Measurements from ENCODE around the gene TM2D3.

DNA sequence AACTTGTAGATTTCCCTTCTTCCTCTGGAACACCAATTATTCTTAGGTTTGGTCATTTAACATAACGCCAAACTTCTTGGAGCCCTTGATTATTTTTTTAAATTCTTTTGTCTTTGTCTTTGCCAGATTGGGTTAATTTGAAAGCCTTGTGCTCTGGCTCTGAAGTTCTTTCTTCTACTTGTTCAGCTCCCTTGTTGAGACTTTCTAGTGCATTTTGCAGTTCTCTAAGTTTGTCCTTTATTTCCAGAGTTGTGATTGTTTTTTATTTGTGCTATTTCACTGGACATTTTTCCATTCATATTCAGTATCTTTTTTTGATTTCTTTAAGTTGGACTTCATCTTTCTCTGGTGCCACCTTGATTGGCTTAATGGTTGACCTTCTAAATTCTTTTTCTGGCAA, 55.5 kb downstream of the TM2D3 start:
- TF ChIP-seq POLR2AphosphoS5 (IDR thresholded peaks at IDR 0.05), result no peak
- TF ChIP-seq, protein P1, sequence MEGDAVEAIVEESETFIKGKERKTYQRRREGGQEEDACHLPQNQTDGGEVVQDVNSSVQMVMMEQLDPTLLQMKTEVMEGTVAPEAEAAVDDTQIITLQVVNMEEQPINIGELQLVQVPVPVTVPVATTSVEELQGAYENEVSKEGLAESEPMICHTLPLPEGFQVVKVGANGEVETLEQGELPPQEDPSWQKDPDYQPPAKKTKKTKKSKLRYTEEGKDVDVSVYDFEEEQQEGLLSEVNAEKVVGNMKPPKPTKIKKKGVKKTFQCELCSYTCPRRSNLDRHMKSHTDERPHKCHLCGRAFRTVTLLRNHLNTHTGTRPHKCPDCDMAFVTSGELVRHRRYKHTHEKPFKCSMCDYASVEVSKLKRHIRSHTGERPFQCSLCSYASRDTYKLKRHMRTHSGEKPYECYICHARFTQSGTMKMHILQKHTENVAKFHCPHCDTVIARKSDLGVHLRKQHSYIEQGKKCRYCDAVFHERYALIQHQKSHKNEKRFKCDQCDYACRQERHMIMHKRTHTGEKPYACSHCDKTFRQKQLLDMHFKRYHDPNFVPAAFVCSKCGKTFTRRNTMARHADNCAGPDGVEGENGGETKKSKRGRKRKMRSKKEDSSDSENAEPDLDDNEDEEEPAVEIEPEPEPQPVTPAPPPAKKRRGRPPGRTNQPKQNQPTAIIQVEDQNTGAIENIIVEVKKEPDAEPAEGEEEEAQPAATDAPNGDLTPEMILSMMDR (IDR thresholded peaks at IDR 0.05 in 8 of 11, conservative IDR thresholded peaks at IDR 0.05 in 3 of 11), result no peak

Measured in spleen (tissue), 7 donors.